Testis (tissue), 2 donors: ENCODE measurements around the gene ZNF100.

Source experiments
- POLR2A ChIP-seq: fragments of 450-650 bp; IDR thresholded peaks from one replicate; pipeline ENCODE4 v1.6.1; 2017; ENCODE audit warnings: antibody characterized with exemption, mild to moderate bottlenecking, moderate library complexity
- TF ChIP-seq, protein P1 (sequence below), 3 experiments: fragments of 450-650 bp in 2 of 3; fragments of 200-600 bp in 1 of 3; sonication (generic) in 1 of 3; IDR thresholded peaks; one replicate each; pipeline ENCODE4 v1.5.1; 2016 to 2019; ENCODE audit warnings: antibody characterized with exemption in 3 of 3, mild to moderate bottlenecking in 2 of 3, moderate library complexity in 1 of 3

DNA sequence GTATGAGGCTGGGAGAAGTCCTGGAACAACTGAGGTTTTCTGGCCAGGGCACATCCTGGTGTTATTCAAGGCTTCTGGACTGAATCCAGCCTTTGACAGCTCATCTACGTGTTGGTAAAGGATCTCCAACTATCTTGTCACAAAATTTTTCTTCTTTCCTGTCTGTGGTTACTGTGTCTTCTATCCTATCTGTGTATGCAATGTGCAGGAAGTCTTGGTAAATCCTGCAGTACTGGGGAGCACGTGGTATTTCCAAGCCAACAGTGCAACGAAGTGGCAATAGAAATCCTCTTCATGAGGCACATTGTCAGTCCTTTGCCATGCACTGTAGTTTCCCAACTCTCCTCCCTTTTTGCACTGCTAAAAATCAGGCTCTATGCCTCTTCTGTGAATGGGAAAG lies 86.7 kb downstream of the ZNF100 start:
- TF ChIP-seq, protein P1, sequence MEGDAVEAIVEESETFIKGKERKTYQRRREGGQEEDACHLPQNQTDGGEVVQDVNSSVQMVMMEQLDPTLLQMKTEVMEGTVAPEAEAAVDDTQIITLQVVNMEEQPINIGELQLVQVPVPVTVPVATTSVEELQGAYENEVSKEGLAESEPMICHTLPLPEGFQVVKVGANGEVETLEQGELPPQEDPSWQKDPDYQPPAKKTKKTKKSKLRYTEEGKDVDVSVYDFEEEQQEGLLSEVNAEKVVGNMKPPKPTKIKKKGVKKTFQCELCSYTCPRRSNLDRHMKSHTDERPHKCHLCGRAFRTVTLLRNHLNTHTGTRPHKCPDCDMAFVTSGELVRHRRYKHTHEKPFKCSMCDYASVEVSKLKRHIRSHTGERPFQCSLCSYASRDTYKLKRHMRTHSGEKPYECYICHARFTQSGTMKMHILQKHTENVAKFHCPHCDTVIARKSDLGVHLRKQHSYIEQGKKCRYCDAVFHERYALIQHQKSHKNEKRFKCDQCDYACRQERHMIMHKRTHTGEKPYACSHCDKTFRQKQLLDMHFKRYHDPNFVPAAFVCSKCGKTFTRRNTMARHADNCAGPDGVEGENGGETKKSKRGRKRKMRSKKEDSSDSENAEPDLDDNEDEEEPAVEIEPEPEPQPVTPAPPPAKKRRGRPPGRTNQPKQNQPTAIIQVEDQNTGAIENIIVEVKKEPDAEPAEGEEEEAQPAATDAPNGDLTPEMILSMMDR (IDR thresholded peaks at IDR 0.05) = no peak
- TF ChIP-seq POLR2A = no peak
